ENCODE data around the gene ACYP2. TPM values are rescaled to one million over a fixed set of nuclear protein-coding genes. Genes with fewer than 3 reads are reported as not detected.

ACYP2 gene
- total RNA-seq, 1 donor from 2014 or later, result 14.9 TPM

DNA sequence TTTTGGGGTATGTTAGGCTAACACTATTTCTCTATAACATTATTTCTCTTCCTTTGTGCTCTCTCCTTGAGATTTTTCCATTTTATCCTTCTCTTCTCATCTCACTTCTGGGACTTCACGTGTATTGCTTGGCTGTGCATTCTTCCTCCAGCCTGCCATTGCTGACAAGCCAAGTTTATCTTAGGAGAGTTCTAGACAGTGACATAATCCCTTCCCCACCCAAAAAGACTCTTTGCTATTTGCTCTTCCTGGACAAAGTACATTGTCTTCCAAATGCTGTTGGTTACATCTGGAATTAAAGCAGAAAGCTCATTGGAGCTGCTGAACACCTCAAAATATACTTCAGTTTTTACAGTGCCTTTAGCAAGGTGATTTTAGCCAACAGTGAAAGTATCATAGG, 131.7 kb downstream of the ACYP2 start:
- ChIA-PET CTCF (no interaction called here), POLR2A (no interaction called here)
- no peaks in the 10 kb centered on the region for H3K4me1 Mint-ChIP-seq
- intact Hi-C loops (cut with micrococcal nuclease), result no loop called here
- no peaks in the 10 kb centered on the region for H3K36me3 Mint-ChIP-seq (ENCODE audit: low read depth)
- H3K4me3 Mint-ChIP-seq, result no peak overlapping the region
- no peak for ATAC-seq (ENCODE audit: low read depth)
- no peak for TF ChIP-seq CTCF (IDR thresholded peaks at IDR 0.05)
- no peak for DNase-seq
- H3K27ac Mint-ChIP-seq, result no peak overlapping the region
- no peaks in the 10 kb centered on the region for H3K27me3 Mint-ChIP-seq
- H3K9me3 Mint-ChIP-seq, result no peaks in the 10 kb centered on the region

DNA sequence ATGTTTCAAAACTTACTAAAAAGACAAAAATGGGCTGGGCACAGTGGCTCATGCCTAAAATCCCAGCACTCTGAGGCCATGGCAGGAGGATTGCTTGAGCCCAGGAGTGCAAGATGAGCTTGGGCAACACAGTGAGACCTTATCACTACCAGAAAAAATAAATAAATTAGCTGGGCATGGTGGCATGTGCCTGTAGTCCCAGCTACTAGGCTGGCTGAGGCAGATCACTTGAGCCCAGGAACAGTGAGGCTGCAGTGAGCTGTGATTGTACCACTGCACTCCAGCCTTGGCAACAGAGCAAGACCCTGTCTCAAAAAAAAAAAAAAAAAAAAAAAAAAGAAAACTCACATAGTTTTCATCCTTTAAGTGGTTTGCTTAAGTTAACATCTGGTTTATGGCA, 134.2 kb downstream of the ACYP2 start:
- Mint-ChIP-seq H3K36me3 (ENCODE audit: low read depth) (peaks cover 20% of the 10 kb centered on the region), H3K27me3 (no peaks in the 10 kb centered on the region), H3K27ac (no peak overlapping the region), H3K4me1 (no peaks in the 10 kb centered on the region), H3K4me3 (no peak overlapping the region), H3K9me3 (no peaks in the 10 kb centered on the region)
- POLR2A ChIA-PET, result no interaction called here
- no peak for ATAC-seq (ENCODE audit: low read depth)
- DNase-seq, result no peak
- intact Hi-C loops (cut with micrococcal nuclease), result no loop called here
- no peak for TF ChIP-seq CTCF (IDR thresholded peaks at IDR 0.05)
- CTCF ChIA-PET, result no interaction called here

- ChIA-PET POLR2A (no interaction called here), CTCF (no interaction called here)
- no peaks in the 10 kb centered on the region for H3K4me1 Mint-ChIP-seq
- H3K36me3 Mint-ChIP-seq (ENCODE audit: low read depth), result peaks cover 32% of the 10 kb centered on the region
- ATAC-seq (ENCODE audit: low read depth), result no peak
- TF ChIP-seq CTCF (IDR thresholded peaks at IDR 0.05), result no peak
- no peak overlapping the region for H3K27ac Mint-ChIP-seq
- DNase-seq, result no peak
- intact Hi-C loops (cut with micrococcal nuclease), result no loop called here
- H3K9me3 Mint-ChIP-seq, result no peaks in the 10 kb centered on the region
- no peaks in the 10 kb centered on the region for H3K27me3 Mint-ChIP-seq
- H3K4me3 Mint-ChIP-seq, result no peak overlapping the region
These were observed 138.8 kb downstream of the ACYP2 start for GRCh38 chr2:54254180-54254579.

GRCh38 chr2:54255230-54256090, 140.0 kb downstream of the ACYP2 start:
- no peak for TF ChIP-seq CTCF (IDR thresholded peaks at IDR 0.05)
- Mint-ChIP-seq H3K9me3 (no peaks in the 10 kb centered on the region), H3K4me3 (no peak overlapping the region), H3K27ac (no peak overlapping the region), H3K36me3 (ENCODE audit: low read depth) (peaks cover 32% of the 10 kb centered on the region), H3K4me1 (no peaks in the 10 kb centered on the region), H3K27me3 (no peaks in the 10 kb centered on the region)
- DNase-seq, result no peak
- ChIA-PET CTCF (no interaction called here), POLR2A (no interaction called here)
- intact Hi-C loops (cut with micrococcal nuclease), result loop anchor here (1.0 kb wide), 1 partner anchor 17 kb away; no protein-coding TSS in a partner anchor
- no peak for ATAC-seq (ENCODE audit: low read depth)

- no peak within 1 kb of the TSS for H3K27ac Mint-ChIP-seq
- H3K9me3 Mint-ChIP-seq, result no peaks in the 10 kb centered on the region
- H3K4me3 Mint-ChIP-seq, result no peak within 1 kb of the TSS
- ATAC-seq (ENCODE audit: low read depth), result no peak
- TF ChIP-seq CTCF (IDR thresholded peaks at IDR 0.05), result no peak
- H3K4me1 Mint-ChIP-seq, result no peaks in the 10 kb centered on the region
- intact Hi-C loops (cut with micrococcal nuclease), result loop anchor here (1.0 kb wide), 1 partner anchor 18 kb away; no protein-coding TSS in a partner anchor
- DNase-seq, result no peak
- POLR2A ChIA-PET, result no interaction called here
- peaks cover 32% of the 10 kb centered on the region for H3K36me3 Mint-ChIP-seq (ENCODE audit: low read depth)
- CTCF ChIA-PET, result no interaction called here
- H3K27me3 Mint-ChIP-seq, result no peaks in the 10 kb centered on the region
These were observed 140.8 kb downstream of the ACYP2 start, which contains the start of gene TSPYL6 for GRCh38 chr2:54256091-54256694. Gene TSPYL6, minus strand, starts transcription at chr2:54256229. Its CDS starts 78 bp downstream, at chr2:54256151.

Measured in activated B cell treated with CpG ODN at 0.5 μM for 24 hours (primary cell).